ENCODE data around the gene KLHDC7B. TPM values are rescaled to one million over a fixed set of nuclear protein-coding genes. Genes with fewer than 3 reads are reported as not detected.

KLHDC7B gene
- total RNA-seq, 1 experiment from 2014 or later, result not detected

DNA sequence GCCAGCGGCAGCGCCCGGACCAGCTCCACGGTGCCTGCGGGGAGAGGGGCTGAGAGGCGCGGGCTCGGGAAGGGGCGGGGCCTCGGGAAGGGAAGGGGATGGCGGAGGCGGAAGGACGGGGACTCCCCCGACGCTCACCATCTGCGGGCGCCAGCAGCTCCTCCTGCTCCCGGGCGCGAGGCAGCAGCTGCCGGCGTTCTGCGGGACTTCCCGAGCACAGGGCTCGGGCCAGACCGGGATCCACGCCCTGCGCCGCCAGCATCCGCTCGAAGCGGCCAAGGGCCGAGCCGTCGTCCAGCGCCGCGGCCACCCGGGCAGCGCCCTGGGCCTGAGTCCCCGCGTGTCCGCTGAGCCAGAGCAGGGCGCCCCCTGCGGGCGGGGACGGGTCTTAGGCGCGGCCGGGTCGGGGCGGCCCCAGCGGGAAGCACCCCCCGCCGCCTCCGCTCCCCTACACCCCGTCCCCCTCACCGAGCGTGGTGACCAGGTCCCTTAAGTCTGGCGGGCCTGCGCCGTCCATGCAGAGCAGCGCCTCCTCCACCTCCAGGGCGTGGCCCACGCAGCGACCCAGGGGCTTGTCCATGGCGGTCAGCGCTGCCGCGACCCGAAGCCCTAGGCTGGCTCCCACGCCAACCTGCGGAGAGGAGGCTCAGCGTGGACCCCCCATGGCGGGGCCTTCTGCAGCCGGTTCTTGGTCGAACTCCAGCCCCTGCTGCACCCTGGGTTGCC lies 19.4 kb upstream of the KLHDC7B start (continued):
- TF ChIP-seq CBFB (CRISPR knock-in tag; IDR thresholded peaks at IDR 0.05; ENCODE audit: low read depth), result peak; percentile 86; the same call in 1 of the 2 replicates
- no peak for TF ChIP-seq ZNF219 (CRISPR knock-in tag; IDR thresholded peaks at IDR 0.05; ENCODE audit: borderline replicate concordance)
- TF ChIP-seq, protein P1, sequence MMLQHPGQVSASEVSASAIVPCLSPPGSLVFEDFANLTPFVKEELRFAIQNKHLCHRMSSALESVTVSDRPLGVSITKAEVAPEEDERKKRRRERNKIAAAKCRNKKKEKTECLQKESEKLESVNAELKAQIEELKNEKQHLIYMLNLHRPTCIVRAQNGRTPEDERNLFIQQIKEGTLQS (CRISPR knock-in tag; conservative IDR thresholded peaks at IDR 0.05), result no peak
- TF ChIP-seq, protein P2, sequence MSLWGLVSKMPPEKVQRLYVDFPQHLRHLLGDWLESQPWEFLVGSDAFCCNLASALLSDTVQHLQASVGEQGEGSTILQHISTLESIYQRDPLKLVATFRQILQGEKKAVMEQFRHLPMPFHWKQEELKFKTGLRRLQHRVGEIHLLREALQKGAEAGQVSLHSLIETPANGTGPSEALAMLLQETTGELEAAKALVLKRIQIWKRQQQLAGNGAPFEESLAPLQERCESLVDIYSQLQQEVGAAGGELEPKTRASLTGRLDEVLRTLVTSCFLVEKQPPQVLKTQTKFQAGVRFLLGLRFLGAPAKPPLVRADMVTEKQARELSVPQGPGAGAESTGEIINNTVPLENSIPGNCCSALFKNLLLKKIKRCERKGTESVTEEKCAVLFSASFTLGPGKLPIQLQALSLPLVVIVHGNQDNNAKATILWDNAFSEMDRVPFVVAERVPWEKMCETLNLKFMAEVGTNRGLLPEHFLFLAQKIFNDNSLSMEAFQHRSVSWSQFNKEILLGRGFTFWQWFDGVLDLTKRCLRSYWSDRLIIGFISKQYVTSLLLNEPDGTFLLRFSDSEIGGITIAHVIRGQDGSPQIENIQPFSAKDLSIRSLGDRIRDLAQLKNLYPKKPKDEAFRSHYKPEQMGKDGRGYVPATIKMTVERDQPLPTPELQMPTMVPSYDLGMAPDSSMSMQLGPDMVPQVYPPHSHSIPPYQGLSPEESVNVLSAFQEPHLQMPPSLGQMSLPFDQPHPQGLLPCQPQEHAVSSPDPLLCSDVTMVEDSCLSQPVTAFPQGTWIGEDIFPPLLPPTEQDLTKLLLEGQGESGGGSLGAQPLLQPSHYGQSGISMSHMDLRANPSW (CRISPR knock-in tag; conservative IDR thresholded peaks at IDR 0.05; ENCODE audit: low read depth), result no peak
- TF ChIP-seq ZNF263 (CRISPR knock-in tag; IDR thresholded peaks at IDR 0.05; ENCODE audit: low read depth), result peak; percentile 26; the same call in 1 of the 2 replicates
- TF ChIP-seq, protein P3, sequence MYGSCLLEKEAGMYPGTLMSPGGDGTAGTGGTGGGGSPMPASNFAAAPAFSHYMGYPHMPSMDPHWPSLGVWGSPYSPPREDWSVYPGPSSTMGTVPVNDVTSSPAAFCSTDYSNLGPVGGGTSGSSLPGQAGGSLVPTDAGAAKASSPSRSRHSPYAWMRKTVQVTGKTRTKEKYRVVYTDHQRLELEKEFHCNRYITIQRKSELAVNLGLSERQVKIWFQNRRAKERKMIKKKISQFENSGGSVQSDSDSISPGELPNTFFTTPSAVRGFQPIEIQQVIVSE (CRISPR knock-in tag; IDR thresholded peaks at IDR 0.05; ENCODE audit: borderline replicate concordance), result no peak
- TF ChIP-seq, protein P4, sequence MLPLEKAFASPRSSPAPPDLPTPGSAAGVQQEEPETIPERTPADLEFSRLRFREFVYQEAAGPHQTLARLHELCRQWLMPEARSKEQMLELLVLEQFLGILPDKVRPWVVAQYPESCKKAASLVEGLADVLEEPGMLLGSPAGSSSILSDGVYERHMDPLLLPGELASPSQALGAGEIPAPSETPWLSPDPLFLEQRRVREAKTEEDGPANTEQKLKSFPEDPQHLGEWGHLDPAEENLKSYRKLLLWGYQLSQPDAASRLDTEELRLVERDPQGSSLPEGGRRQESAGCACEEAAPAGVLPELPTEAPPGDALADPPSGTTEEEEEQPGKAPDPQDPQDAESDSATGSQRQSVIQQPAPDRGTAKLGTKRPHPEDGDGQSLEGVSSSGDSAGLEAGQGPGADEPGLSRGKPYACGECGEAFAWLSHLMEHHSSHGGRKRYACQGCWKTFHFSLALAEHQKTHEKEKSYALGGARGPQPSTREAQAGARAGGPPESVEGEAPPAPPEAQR (CRISPR knock-in tag; IDR thresholded peaks at IDR 0.05), result no peak
- no peak for TF ChIP-seq ELF4 (CRISPR knock-in tag; IDR thresholded peaks at IDR 0.05; ENCODE audit: low read depth)
- TF ChIP-seq, protein P5, sequence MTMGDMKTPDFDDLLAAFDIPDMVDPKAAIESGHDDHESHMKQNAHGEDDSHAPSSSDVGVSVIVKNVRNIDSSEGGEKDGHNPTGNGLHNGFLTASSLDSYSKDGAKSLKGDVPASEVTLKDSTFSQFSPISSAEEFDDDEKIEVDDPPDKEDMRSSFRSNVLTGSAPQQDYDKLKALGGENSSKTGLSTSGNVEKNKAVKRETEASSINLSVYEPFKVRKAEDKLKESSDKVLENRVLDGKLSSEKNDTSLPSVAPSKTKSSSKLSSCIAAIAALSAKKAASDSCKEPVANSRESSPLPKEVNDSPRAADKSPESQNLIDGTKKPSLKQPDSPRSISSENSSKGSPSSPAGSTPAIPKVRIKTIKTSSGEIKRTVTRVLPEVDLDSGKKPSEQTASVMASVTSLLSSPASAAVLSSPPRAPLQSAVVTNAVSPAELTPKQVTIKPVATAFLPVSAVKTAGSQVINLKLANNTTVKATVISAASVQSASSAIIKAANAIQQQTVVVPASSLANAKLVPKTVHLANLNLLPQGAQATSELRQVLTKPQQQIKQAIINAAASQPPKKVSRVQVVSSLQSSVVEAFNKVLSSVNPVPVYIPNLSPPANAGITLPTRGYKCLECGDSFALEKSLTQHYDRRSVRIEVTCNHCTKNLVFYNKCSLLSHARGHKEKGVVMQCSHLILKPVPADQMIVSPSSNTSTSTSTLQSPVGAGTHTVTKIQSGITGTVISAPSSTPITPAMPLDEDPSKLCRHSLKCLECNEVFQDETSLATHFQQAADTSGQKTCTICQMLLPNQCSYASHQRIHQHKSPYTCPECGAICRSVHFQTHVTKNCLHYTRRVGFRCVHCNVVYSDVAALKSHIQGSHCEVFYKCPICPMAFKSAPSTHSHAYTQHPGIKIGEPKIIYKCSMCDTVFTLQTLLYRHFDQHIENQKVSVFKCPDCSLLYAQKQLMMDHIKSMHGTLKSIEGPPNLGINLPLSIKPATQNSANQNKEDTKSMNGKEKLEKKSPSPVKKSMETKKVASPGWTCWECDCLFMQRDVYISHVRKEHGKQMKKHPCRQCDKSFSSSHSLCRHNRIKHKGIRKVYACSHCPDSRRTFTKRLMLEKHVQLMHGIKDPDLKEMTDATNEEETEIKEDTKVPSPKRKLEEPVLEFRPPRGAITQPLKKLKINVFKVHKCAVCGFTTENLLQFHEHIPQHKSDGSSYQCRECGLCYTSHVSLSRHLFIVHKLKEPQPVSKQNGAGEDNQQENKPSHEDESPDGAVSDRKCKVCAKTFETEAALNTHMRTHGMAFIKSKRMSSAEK (CRISPR knock-in tag; IDR thresholded peaks at IDR 0.05; ENCODE audit: borderline replicate concordance), result no peak
- TF ChIP-seq TEAD4 (CRISPR knock-in tag; IDR thresholded peaks at IDR 0.05), result no peak
- TF ChIP-seq NR3C1 (CRISPR knock-in tag; conservative IDR thresholded peaks at IDR 0.05; ENCODE audit: low read depth), result no peak
- TF ChIP-seq ZBTB21 (CRISPR knock-in tag; IDR thresholded peaks at IDR 0.05; ENCODE audit: borderline replicate concordance), result no peak
- TF ChIP-seq, protein P6, sequence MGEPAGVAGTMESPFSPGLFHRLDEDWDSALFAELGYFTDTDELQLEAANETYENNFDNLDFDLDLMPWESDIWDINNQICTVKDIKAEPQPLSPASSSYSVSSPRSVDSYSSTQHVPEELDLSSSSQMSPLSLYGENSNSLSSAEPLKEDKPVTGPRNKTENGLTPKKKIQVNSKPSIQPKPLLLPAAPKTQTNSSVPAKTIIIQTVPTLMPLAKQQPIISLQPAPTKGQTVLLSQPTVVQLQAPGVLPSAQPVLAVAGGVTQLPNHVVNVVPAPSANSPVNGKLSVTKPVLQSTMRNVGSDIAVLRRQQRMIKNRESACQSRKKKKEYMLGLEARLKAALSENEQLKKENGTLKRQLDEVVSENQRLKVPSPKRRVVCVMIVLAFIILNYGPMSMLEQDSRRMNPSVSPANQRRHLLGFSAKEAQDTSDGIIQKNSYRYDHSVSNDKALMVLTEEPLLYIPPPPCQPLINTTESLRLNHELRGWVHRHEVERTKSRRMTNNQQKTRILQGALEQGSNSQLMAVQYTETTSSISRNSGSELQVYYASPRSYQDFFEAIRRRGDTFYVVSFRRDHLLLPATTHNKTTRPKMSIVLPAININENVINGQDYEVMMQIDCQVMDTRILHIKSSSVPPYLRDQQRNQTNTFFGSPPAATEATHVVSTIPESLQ (CRISPR knock-in tag; IDR thresholded peaks at IDR 0.05), result no peak
- TF ChIP-seq, protein P7, sequence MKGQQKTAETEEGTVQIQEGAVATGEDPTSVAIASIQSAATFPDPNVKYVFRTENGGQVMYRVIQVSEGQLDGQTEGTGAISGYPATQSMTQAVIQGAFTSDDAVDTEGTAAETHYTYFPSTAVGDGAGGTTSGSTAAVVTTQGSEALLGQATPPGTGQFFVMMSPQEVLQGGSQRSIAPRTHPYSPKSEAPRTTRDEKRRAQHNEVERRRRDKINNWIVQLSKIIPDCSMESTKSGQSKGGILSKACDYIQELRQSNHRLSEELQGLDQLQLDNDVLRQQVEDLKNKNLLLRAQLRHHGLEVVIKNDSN (CRISPR knock-in tag; IDR thresholded peaks at IDR 0.05), result no peak; the same call in 1 of the 2 replicates
- TF ChIP-seq, protein P8, sequence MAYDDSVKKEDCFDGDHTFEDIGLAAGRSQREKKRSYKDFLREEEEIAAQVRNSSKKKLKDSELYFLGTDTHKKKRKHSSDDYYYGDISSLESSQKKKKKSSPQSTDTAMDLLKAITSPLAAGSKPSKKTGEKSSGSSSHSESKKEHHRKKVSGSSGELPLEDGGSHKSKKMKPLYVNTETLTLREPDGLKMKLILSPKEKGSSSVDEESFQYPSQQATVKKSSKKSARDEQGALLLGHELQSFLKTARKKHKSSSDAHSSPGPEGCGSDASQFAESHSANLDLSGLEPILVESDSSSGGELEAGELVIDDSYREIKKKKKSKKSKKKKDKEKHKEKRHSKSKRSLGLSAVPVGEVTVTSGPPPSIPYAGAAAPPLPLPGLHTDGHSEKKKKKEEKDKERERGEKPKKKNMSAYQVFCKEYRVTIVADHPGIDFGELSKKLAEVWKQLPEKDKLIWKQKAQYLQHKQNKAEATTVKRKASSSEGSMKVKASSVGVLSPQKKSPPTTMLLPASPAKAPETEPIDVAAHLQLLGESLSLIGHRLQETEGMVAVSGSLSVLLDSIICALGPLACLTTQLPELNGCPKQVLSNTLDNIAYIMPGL (CRISPR knock-in tag; IDR thresholded peaks at IDR 0.05), result peak; percentile 59
- TF ChIP-seq ZNF317 (CRISPR knock-in tag; IDR thresholded peaks at IDR 0.05; ENCODE audit: borderline replicate concordance, low read depth), result no peak
- no peak for TF ChIP-seq ZNF138 (CRISPR knock-in tag; conservative IDR thresholded peaks at IDR 0.05)
- TF ChIP-seq, protein P9, sequence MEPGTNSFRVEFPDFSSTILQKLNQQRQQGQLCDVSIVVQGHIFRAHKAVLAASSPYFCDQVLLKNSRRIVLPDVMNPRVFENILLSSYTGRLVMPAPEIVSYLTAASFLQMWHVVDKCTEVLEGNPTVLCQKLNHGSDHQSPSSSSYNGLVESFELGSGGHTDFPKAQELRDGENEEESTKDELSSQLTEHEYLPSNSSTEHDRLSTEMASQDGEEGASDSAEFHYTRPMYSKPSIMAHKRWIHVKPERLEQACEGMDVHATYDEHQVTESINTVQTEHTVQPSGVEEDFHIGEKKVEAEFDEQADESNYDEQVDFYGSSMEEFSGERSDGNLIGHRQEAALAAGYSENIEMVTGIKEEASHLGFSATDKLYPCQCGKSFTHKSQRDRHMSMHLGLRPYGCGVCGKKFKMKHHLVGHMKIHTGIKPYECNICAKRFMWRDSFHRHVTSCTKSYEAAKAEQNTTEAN (CRISPR knock-in tag; IDR thresholded peaks at IDR 0.05), result no peak
- no peak for TF ChIP-seq NR1H2 (CRISPR knock-in tag; IDR thresholded peaks at IDR 0.05)
- TF ChIP-seq, protein P10, sequence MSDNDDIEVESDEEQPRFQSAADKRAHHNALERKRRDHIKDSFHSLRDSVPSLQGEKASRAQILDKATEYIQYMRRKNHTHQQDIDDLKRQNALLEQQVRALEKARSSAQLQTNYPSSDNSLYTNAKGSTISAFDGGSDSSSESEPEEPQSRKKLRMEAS (CRISPR knock-in tag; IDR thresholded peaks at IDR 0.05), result no peak; the same call in 1 of the 2 replicates
- TF ChIP-seq, protein P11, sequence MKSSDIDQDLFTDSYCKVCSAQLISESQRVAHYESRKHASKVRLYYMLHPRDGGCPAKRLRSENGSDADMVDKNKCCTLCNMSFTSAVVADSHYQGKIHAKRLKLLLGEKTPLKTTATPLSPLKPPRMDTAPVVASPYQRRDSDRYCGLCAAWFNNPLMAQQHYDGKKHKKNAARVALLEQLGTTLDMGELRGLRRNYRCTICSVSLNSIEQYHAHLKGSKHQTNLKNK (CRISPR knock-in tag; IDR thresholded peaks at IDR 0.05), result no peak
